ENCODE data around the gene SVEP1.

Gene SVEP1

GRCh38 chr9:110337727-110338126 lies 241.8 kb downstream of the SVEP1 start, which contains the start of gene TXNDC8:
TSS of gene TXNDC8 (minus strand) at chr9:110337863.
- Histone ChIP-seq H3K27me3 (ENCODE audit: low read length) (no peaks in the 10 kb centered on the region), H4K20me1 (ENCODE audit: low read depth, low read length) (no peaks in the 10 kb centered on the region), H3K79me2 (ENCODE audit: insufficient read depth, low read length) (no peaks in the 10 kb centered on the region), H3K4me3 (ENCODE audit: insufficient read depth, low read length, poor library complexity, severe bottlenecking) (no peak within 1 kb of the TSS), H3K9me2 (replicated peaks; ENCODE audit: insufficient read depth, low read length) (no peaks in the 10 kb centered on the region), H3K9me3 (ENCODE audit: insufficient read depth, low read length) (no peaks in the 10 kb centered on the region), H2AFZ (ENCODE audit: low read depth, low read length, severe bottlenecking) (no peak within 1 kb of the TSS), H3K36me3 (ENCODE audit: low read length) (no peaks in the 10 kb centered on the region), H3K27ac (ENCODE audit: low read depth, low read length) (no peak within 1 kb of the TSS), H3K9ac (ENCODE audit: low read length) (no peak within 1 kb of the TSS), H3K4me2 (ENCODE audit: low read depth, low read length, poor library complexity, severe bottlenecking) (no peak within 1 kb of the TSS), H3F3A (ENCODE audit: insufficient read depth) (no peaks in the 10 kb centered on the region)
- TF ChIP-seq EZH2phosphoT487 (conservative IDR thresholded peaks at IDR 0.05; ENCODE audit: low read length) = no peak
- TF ChIP-seq, protein P1, sequence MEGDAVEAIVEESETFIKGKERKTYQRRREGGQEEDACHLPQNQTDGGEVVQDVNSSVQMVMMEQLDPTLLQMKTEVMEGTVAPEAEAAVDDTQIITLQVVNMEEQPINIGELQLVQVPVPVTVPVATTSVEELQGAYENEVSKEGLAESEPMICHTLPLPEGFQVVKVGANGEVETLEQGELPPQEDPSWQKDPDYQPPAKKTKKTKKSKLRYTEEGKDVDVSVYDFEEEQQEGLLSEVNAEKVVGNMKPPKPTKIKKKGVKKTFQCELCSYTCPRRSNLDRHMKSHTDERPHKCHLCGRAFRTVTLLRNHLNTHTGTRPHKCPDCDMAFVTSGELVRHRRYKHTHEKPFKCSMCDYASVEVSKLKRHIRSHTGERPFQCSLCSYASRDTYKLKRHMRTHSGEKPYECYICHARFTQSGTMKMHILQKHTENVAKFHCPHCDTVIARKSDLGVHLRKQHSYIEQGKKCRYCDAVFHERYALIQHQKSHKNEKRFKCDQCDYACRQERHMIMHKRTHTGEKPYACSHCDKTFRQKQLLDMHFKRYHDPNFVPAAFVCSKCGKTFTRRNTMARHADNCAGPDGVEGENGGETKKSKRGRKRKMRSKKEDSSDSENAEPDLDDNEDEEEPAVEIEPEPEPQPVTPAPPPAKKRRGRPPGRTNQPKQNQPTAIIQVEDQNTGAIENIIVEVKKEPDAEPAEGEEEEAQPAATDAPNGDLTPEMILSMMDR (IDR thresholded peaks at IDR 0.05; ENCODE audit: insufficient read depth, low read length, poor library complexity, severe bottlenecking) = no peak

DNA sequence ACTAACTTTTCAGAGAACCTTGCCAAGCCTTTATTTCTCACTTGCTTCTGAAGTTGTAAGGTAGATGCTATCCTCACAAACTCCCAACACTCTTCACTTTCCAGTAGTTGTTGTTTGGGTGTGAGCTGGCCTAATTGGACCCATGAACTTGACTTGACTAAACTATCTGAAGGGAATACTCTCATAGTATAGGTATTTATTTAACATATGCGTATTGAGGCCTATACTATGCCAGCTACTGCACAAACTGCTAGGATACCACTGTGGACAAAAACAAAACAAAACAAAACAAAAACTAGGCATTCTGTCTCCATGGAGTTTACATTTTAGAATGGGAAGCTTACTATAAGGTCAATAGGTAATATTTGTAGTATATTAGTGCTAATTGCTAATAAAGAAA lies 243.2 kb downstream of the SVEP1 start:
- H3F3A ChIP-seq (ENCODE audit: insufficient read depth) = no peaks in the 10 kb centered on the region
- H3K4me2 ChIP-seq (ENCODE audit: low read depth, low read length, poor library complexity, severe bottlenecking) = no peak overlapping the region
- H3K4me3 ChIP-seq (ENCODE audit: insufficient read depth, low read length, poor library complexity, severe bottlenecking) = no peak overlapping the region
- H3K9me2 ChIP-seq (replicated peaks; ENCODE audit: insufficient read depth, low read length) = no peaks in the 10 kb centered on the region
- TF ChIP-seq, protein P1 (IDR thresholded peaks at IDR 0.05; ENCODE audit: insufficient read depth, low read length, poor library complexity, severe bottlenecking) = no peak
- no peak for TF ChIP-seq EZH2phosphoT487 (conservative IDR thresholded peaks at IDR 0.05; ENCODE audit: low read length)
- H3K9me3 ChIP-seq (ENCODE audit: insufficient read depth, low read length) = no peaks in the 10 kb centered on the region
- no peaks in the 10 kb centered on the region for H3K27me3 ChIP-seq (ENCODE audit: low read length)
- no peak overlapping the region for H3K27ac ChIP-seq (ENCODE audit: low read depth, low read length)
- no peak overlapping the region for H2AFZ ChIP-seq (ENCODE audit: low read depth, low read length, severe bottlenecking)
- H3K79me2 ChIP-seq (ENCODE audit: insufficient read depth, low read length) = no peaks in the 10 kb centered on the region
- no peaks in the 10 kb centered on the region for H3K36me3 ChIP-seq (ENCODE audit: low read length)
- H3K9ac ChIP-seq (ENCODE audit: low read length) = no peak overlapping the region
- no peaks in the 10 kb centered on the region for H4K20me1 ChIP-seq (ENCODE audit: low read depth, low read length)

GRCh38 chr9:110334871-110335270 lies 244.7 kb downstream of the SVEP1 start:
- H3K9me2 ChIP-seq (replicated peaks; ENCODE audit: insufficient read depth, low read length) = no peaks in the 10 kb centered on the region
- no peaks in the 10 kb centered on the region for H3F3A ChIP-seq (ENCODE audit: insufficient read depth)
- H2AFZ ChIP-seq (ENCODE audit: low read depth, low read length, severe bottlenecking) = no peak overlapping the region
- TF ChIP-seq EZH2phosphoT487 (conservative IDR thresholded peaks at IDR 0.05; ENCODE audit: low read length) = no peak
- TF ChIP-seq, protein P1 (IDR thresholded peaks at IDR 0.05; ENCODE audit: insufficient read depth, low read length, poor library complexity, severe bottlenecking) = no peak
- H3K4me2 ChIP-seq (ENCODE audit: low read depth, low read length, poor library complexity, severe bottlenecking) = no peak overlapping the region
- no peak overlapping the region for H3K27ac ChIP-seq (ENCODE audit: low read depth, low read length)
- no peak overlapping the region for H3K4me3 ChIP-seq (ENCODE audit: insufficient read depth, low read length, poor library complexity, severe bottlenecking)
- H4K20me1 ChIP-seq (ENCODE audit: low read depth, low read length) = no peaks in the 10 kb centered on the region
- no peaks in the 10 kb centered on the region for H3K27me3 ChIP-seq (ENCODE audit: low read length)
- no peaks in the 10 kb centered on the region for H3K36me3 ChIP-seq (ENCODE audit: low read length)
- H3K79me2 ChIP-seq (ENCODE audit: insufficient read depth, low read length) = no peaks in the 10 kb centered on the region
- no peak overlapping the region for H3K9ac ChIP-seq (ENCODE audit: low read length)
- no peaks in the 10 kb centered on the region for H3K9me3 ChIP-seq (ENCODE audit: insufficient read depth, low read length)
